ENCODE measurements around the gene PHF23. TPM values are rescaled to one million over a fixed set of nuclear protein-coding genes. Genes with fewer than 3 reads are reported as not detected.
A peak's percentile ranks its signal among the peaks of the same experiment; 100 is the strongest.

The PHF23 gene
- total and polyA plus RNA-seq, 2 of the 4 experiments (the other 2 are of a cell fraction), result 44.8 to 58.5 TPM

GRCh38 chr17:7235693-7236665, 3.3 kb downstream of the PHF23 start:
- Histone ChIP-seq H4K20me1 (ENCODE audit: insufficient read depth, low read length) (peaks cover 46% of the 10 kb centered on the region), H3K4me1 (ENCODE audit: control insufficient read depth, insufficient read depth, low read length) (peaks cover 10% of the 10 kb centered on the region), H3K23ac (ENCODE audit: low read depth, low read length) (no peak overlapping the region), H3K4me3 (ENCODE audit: insufficient read depth, low read depth, low read length) (no peak overlapping the region), H2AK9ac (replicated peaks; ENCODE audit: low read depth, low read length, poor library complexity) (peak overlapping the region; percentile 56), H3K79me1 (ENCODE audit: low read depth in 1 of 2, low read length in 2 of 2) (peaks cover 20 to 75% of the 10 kb centered on the region in 2 experiments), H3K27me3 (ENCODE audit: control insufficient read depth, insufficient read depth, low read length) (no peaks in the 10 kb centered on the region), H3K56ac (ENCODE audit: extremely low read depth, insufficient read depth, low read length) (no peak overlapping the region), H2BK5ac (ENCODE audit: low read depth, low read length, poor library complexity, severe bottlenecking) (no peak overlapping the region), H3K4ac (ENCODE audit: low read depth, low read length) (no peak overlapping the region), H3K9ac (ENCODE audit: low read depth, low read length) (no peak overlapping the region), H3K27ac (ENCODE audit: insufficient read depth, low read length) (0 out of 2 replicates have a peak overlapping the region, but pooled peaks have one; percentile 13), H3K36me3 (ENCODE audit: control insufficient read depth, insufficient read depth, low read length) (peaks cover 33% of the 10 kb centered on the region), H4K5ac (ENCODE audit: low read depth, low read length) (no peak overlapping the region), H3K9me1 (ENCODE audit: insufficient read depth, low read length) (peaks cover 9% of the 10 kb centered on the region), H3K9me3 (ENCODE audit: control insufficient read depth, insufficient read depth, low read length) (no peaks in the 10 kb centered on the region), H2BK120ac (ENCODE audit: low read depth, low read length) (no peak overlapping the region), H2BK15ac (ENCODE audit: low read depth, low read length) (no peak overlapping the region), H4K8ac (ENCODE audit: low read depth in 2 of 2, low read length in 2 of 2) (no peak overlapping the region), H3K14ac (replicated peaks; ENCODE audit: low read depth, low read length) (no peak overlapping the region), H2AK5ac (ENCODE audit: low read depth, low read length) (no peak overlapping the region), H2AFZ (replicated peaks; ENCODE audit: low read length, poor library complexity) (no peak overlapping the region), H3K4me2 (ENCODE audit: low read depth, low read length) (no peak overlapping the region), H4K91ac (ENCODE audit: insufficient read depth, low read depth, low read length) (no peak overlapping the region), H2BK20ac (ENCODE audit: low read depth, low read length) (no peak overlapping the region), H3K18ac (ENCODE audit: low read depth, low read length) (no peak overlapping the region)
- intact Hi-C loops (cut with micrococcal nuclease), result loop anchor here (2.0 to 5.0 kb wide), 2 partner anchors 15 to 61 kb away; no protein-coding TSS in a partner anchor
- ChIA-PET POLR2A (ENCODE audit: unreplicated experiment) (no interaction called here), CTCF (no interaction called here)
- WGBS, 2 experiments (ENCODE audit: extremely low coverage in 2 of 2, insufficient read length in 1 of 2), result 84% methylated on average over 5 of the region's 22 CpGs; no CpG with 5 or more reads in 1 of the 2 experiments
- dilution Hi-C loops (cut with HindIII; ENCODE audit: low sequenced_read_pairs, unreplicated experiment), result no loop called here
- no TSS peak for BruUV-seq (replicated peaks)
- ATAC-seq (ENCODE audit: low read depth), result no peak
- peak; percentile 47 for DNase-seq
- TF ChIP-seq USF2 (IDR thresholded peaks at IDR 0.05; ENCODE audit: low read depth, low read length), result peak; percentile 58
- TF ChIP-seq CTCF (conservative IDR thresholded peaks at IDR 0.05; ENCODE audit: low read depth, low read length), result no peak
- no peak for TF ChIP-seq CEBPB (IDR thresholded peaks at IDR 0.05; ENCODE audit: low read depth, low read length)
- no peak for TF ChIP-seq ELK1 (IDR thresholded peaks at IDR 0.05; ENCODE audit: borderline replicate concordance, low read depth, low read length)
- TF ChIP-seq BHLHE40 (IDR thresholded peaks at IDR 0.05; ENCODE audit: low read depth, low read length), result no peak
- TF ChIP-seq MAFK (IDR thresholded peaks at IDR 0.05; ENCODE audit: low read depth, low read length), result no peak
- TF ChIP-seq FOS (IDR thresholded peaks at IDR 0.05; ENCODE audit: low read depth, low read length), result 0 out of 2 replicates have a peak, but pooled peaks have one; percentile 23
- TF ChIP-seq RAD21 (IDR thresholded peaks at IDR 0.05; ENCODE audit: low read length), result no peak
- no peak for TF ChIP-seq CHD1 (IDR thresholded peaks at IDR 0.05; ENCODE audit: low read depth, low read length)
- no peak for TF ChIP-seq RCOR1 (IDR thresholded peaks at IDR 0.05; ENCODE audit: insufficient replicate concordance, low read length)
- TF ChIP-seq SMC3 (IDR thresholded peaks at IDR 0.05; ENCODE audit: low read depth, low read length), result no peak
- no peak for TF ChIP-seq POLR2A (IDR thresholded peaks at IDR 0.05; ENCODE audit: low read depth, low read length)
- no peak for TF ChIP-seq NFE2L2 (IDR thresholded peaks at IDR 0.05; ENCODE audit: low read depth, low read length)
- TF ChIP-seq RFX5 (IDR thresholded peaks at IDR 0.05; ENCODE audit: low read depth, low read length), result no peak
- in situ Hi-C loops (cut with MboI; ENCODE audit: low sequenced_read_pairs), result loop anchor here (25.0 kb wide), 1 partner anchor 926 kb away; the partner anchor contains the start of genes PER1 and VAMP2

All from IMR-90 (cell line).